Fibroblast of villous mesenchyme (primary cell): Measurements from ENCODE around the gene KRT7. TPM values are rescaled to one million over a fixed set of nuclear protein-coding genes. Genes with fewer than 3 reads are reported as not detected.
"Not testable (repeated sequence)": the region's sequence is repeated elsewhere in the genome, so short reads cannot be mapped to it uniquely, and the experiment has no call there.

ENCODE experiments used
- DNase-seq: peaks from one replicate; pipeline ENCODE4 v3.0.0-alpha.2; 2010; ENCODE audit warnings: low read depth
- H3K4me3 ChIP-seq: 2 replicates; pipeline ENCODE4 v1.5.1; 2011; ENCODE audit warnings: low read depth, mild to moderate bottlenecking, low read length
- CTCF ChIP-seq: IDR thresholded peaks from 2 replicates; pipeline ENCODE4 v1.5.1; 2012; ENCODE audit warnings: low read depth, mild to moderate bottlenecking, low read length; ENCODE audit not compliant: insufficient read depth
- total RNA-seq: library from RNA; depleted of rRNA; stranded (reverse); fragments of >200 nt; gene quantifications from 2 replicates; pipeline ENCODE4 v1.2.3, GENCODE V29; 2012

KRT7 gene
- total RNA-seq, 1 donor = 36.7 TPM

- no peak for TF ChIP-seq CTCF
- peak; percentile 97 for DNase-seq
- H3K4me3 ChIP-seq = peak overlapping the region; percentile 7
Measured at GRCh38 chr12:52280796-52281560, 47.9 kb downstream of the KRT7 start.

GRCh38 chr12:52284562-52285171, 51.6 kb downstream of the KRT7 start:
- no peak for DNase-seq
- no peak for TF ChIP-seq CTCF
- H3K4me3 ChIP-seq = no peak overlapping the region

GRCh38 chr12:52285172-52285745, 52.2 kb downstream of the KRT7 start:
- DNase-seq = peak; percentile 14
- no peak for TF ChIP-seq CTCF
- no peak overlapping the region for H3K4me3 ChIP-seq

GRCh38 chr12:52285851-52286530, 52.9 kb downstream of the KRT7 start:
- no peak for TF ChIP-seq CTCF
- DNase-seq = no peak
- no peak overlapping the region for H3K4me3 ChIP-seq

- DNase-seq, H3K4me3 ChIP-seq: not testable (repeated sequence)
- TF ChIP-seq CTCF = peak; percentile 4
Measured at GRCh38 chr12:52286857-52287785, 54.1 kb downstream of the KRT7 start.

GRCh38 chr12:52287816-52288805, 55.1 kb downstream of the KRT7 start:
- H3K4me3 ChIP-seq, DNase-seq: not testable (repeated sequence)

- DNase-seq, H3K4me3 ChIP-seq: not testable (repeated sequence)
Measured at GRCh38 chr12:52290483-52291134, 57.6 kb downstream of the KRT7 start.
